CD4-positive, alpha-beta T cell treated with Interleukin-15 for 4 hours (primary cell): ENCODE data around the gene ST6GAL1.
"Not testable (repeated sequence)": the region's sequence is repeated elsewhere in the genome, so short reads cannot be mapped to it uniquely, and the experiment has no call there.

ENCODE experiments used
- DNase-seq: peaks from one replicate; pipeline ENCODE4 v3.0.0-alpha.2; 2020; ENCODE audit warnings: low spot score

ST6GAL1 gene, protein sequence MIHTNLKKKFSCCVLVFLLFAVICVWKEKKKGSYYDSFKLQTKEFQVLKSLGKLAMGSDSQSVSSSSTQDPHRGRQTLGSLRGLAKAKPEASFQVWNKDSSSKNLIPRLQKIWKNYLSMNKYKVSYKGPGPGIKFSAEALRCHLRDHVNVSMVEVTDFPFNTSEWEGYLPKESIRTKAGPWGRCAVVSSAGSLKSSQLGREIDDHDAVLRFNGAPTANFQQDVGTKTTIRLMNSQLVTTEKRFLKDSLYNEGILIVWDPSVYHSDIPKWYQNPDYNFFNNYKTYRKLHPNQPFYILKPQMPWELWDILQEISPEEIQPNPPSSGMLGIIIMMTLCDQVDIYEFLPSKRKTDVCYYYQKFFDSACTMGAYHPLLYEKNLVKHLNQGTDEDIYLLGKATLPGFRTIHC

DNA sequence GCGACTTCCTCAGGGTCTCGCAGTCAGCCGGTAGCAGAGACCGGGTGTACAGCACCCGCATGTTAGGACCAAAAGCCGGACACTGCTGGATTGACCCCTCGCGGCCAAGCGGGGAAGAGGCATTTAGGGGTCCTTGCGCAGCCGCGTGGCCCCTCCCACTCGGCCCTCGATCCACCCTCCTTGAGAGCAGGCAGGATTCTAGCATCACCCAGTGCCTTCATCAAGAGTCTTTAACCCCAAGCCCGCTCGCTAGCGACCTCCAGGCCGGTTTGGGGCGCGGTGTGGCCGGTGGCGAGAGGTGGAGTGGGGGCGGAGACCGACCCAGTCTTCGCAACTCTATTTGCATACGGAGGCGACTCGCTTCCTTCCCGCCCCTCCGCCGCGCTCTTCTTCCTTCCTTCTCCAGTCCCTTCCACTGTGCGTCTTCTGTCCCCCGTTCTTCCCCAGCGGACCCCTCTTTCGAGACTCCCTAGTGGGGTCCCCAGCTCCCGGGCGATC is at the start of gene ST6GAL1:
TSS of gene ST6GAL1 (plus strand) at position 384 of the 498 bp plus-strand sequence. CDS start 112,178 bp downstream, outside the sequence.
- DNase-seq: peak; percentile 65

DNA sequence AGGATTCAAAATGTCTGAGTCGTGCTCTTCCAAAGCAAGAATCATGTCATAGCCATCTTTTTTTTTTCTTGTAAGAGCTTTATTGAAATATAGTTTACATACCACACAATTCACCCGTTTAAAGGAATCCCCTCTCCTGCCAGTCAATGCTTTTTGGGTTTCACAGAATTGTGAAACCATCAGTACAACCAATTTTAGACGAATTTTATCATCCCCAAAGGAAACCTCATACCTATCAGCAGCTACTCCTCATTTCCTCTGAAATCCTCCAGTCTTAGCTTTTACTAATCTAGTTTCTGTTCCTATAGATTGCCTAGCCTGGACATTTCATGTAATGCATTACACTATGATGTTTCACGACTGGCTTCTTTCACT is 48.2 kb upstream of the ST6GAL1 start:
- no peak for DNase-seq

DNA sequence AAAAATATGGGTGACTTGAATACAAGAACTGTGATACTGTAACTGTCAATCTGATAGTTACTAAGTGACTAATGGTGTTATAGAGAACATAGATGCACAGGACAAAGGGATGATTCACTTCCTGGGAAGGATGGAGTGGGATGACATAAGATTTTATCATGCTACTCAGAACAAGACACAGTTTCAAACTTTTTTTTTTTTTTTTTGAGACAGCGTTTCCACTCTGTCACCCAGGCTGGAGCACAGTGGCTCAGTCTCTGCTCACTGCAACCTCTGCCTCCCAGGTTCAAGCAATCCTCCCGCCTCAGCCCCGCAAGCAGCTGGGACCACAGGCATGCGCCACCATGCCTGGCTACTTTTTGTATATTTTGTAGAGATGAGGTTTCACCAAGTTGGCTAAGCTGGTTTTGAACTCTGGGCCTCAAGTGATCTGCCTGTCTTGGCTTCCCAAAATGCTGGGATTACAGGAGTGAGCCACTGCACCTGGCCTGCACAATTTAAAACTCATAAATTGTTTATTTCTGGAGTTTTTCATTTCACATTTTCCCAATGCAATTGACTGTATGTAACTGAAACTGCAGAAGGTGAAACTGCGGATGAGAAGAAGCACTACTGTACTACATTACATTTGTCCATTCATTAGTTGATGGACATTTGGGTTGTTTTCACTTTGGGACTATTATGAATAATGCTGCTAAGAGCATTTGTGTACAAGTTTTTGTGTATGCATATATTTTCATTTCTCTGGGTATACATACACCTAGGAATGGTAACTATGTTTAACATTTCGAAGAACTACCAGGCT is 47.2 kb upstream of the ST6GAL1 start:
- DNase-seq: peak; percentile 64

DNA sequence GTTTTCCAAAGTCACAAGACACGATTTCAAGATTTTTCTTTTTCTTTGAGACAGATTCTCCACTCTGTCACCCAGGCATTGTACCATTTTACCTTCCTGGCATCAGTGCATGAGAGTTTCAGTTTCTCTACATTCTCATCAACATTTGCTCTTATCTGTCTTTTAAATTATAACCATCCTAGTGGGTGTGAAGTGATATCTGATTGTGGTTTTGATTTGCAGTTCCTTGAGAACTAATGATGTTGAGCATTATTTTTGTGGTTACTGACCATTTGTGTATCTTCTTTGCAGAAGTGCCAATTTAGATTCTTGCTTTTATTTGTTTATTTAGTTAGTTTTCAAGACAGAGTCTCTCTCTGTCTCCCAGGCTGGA is 46.7 kb upstream of the ST6GAL1 start:
- DNase-seq: no peak

DNA sequence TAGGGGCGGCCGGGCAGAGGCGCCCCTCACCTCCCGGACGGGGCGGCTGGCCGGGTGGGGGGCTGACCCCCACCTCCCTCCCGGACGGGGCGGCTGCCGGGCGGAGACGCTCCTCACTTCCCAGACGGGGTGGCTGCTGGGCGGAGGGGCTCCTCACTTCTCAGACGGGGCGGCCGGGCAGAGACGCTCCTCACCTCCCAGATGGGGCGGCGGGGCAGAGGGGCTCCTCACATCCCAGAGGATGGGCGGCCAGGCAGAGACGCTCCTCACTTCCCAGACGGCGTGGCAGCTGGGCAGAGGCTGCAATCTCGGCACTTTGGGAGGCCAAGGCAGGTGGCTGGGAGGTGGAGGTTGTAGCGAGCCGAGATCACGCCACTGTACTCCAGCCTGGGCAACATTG is 45.5 kb upstream of the ST6GAL1 start:
- DNase-seq: not testable (repeated sequence)

DNA sequence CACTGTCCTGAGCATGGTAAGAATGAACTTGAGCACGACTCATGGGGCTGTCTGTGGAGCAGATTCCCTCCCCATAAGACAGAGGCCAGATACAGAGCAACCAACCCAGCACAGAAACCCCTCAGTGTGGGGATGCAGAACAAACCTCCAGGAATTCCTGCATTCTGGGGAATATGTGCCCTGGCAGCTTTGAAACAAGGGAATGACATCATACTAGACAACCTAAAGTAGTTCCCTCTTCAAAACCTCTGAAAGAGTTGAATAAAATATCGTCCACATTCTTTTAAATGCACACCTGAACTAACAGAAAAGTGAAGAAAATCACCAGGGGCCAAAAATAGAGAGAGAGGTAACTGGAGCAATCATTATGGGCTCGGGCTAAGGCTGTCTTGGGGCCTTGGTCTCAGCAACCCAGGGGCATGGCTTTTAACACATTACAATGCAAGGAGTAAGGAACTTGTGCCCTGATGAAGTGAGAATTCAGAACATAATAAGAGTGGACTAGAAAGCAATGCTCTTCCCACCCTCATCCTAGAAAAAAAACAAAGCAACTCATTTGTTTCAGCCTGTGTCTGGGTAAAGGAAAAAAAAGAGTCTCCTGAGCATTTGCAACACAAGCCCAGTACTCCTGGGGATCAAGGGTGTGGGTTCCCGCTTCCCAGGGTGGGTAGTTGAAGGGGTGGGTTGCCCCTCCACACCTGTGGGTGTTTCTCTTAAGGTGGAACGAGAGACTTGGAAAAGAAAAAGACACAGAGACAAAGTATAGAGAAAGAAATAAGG is 43.9 kb upstream of the ST6GAL1 start:
- DNase-seq: no peak

DNA sequence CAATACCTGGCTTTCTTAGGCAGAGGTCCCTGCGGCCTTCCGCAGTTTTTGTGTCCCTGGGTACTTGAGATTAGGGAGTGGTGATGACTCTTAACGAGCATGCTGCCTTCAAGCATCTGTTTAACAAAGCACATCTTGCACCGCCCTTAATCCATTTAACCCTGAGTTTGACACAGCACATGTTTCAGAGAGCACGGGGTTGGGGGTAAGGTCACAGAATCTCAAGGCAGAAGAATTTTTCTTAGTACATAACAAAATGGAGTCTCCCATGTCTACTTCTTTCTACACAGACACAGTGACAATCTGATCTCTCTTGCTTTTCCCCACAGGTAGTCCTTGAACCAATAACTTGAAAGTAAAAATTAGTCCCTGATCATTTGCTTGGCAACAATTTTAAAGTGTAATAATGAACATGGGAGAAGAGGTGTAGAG is 42.8 kb upstream of the ST6GAL1 start:
- DNase-seq: not testable (repeated sequence)

DNA sequence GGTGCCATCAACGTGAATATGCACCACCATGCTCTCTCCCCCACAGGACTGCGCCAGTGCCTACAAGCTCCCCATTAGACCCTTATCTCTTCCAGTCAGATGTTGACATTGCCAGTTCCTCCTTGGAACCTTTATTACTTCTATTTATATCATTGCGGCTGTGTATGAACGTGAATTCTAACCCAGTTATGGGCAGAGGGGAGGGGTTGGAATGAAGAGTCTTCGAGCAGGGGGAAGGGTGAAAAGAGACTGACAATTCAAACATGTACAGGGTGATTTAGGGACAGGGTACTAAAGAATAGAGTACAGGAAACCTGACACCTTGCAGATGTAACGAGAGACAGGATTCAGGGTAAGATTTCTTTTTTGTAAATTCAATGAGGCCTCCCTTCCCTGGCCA is 41.8 kb upstream of the ST6GAL1 start:
- DNase-seq: no peak

DNA sequence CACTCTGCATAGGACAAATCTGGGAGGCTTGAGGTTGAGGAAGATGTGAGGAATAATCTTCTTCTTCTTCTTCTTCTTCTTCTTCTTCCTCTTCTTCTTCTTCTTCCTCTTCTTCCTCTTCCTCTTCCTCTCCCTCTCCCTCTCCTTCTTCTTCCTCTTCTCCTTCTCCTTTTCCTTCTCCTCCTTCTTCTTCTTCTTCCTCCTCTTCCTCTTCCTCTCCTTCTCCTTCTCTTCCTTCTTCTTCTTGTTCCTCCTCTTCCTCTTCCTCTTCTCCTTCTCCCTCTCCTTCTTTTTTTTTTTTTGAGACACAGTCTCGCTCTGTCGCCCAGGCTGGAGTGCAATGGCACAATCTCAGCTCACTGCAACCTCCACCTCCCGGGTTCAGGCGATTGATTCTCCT is 40.6 kb upstream of the ST6GAL1 start:
- DNase-seq: not testable (repeated sequence)

DNA sequence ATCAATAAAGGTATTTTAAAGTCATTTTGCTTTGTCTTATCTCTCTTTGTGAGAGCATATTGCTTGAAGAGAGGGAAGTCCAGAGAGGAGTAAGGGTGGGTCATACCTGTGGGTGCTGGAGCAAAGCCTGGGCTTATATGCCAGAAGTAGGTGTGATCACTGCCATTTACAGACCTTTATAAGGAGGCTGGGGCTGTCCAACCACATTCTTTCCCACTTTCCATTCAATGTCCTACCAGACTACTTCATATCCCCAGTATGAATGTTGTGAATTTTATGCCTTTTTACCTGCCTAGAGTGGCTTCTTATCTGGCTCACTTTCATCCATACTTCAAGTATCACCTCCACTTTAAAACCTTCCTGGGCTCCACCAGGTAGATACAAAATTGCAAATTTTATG is 39.4 kb upstream of the ST6GAL1 start:
- no peak for DNase-seq

DNA sequence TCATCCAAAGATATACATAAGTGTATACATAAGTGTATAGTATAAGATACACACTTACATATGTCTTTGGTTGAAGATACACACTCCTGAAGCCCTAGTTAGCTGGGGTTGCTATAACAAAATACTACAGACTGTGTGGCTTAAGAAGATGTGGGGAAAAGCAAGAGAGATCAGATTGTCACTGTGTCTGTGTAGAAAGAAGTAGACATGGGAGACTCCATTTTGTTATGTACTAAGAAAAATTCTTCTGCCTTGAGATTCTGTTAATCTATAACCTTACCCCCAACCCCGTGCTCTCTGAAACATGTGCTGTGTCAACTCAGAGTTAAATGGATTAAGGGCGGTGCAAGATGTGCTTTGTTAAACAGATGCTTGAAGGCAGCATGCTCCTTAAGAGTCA is 37.3 kb upstream of the ST6GAL1 start:
- not testable (repeated sequence) for DNase-seq

DNA sequence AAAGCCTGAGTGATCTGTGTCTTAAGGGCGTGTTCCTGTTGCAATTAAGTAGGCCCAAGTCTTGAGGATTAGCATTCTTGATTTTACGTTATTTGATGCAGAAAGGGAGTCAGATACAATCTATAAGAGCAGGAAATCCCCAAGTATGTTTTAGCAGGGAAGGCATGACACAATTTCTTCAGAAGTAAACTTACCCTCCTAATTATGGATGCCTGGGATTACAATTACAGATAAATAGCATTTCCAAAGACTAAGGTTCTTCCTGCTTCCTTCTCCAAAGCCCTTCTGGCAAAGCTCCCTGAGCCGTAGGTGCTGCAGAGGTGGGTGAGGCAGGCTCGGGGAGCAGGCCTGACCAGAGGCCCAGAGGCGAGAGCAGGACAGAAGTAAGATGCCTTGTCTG is 34.9 kb upstream of the ST6GAL1 start:
- no peak for DNase-seq

DNA sequence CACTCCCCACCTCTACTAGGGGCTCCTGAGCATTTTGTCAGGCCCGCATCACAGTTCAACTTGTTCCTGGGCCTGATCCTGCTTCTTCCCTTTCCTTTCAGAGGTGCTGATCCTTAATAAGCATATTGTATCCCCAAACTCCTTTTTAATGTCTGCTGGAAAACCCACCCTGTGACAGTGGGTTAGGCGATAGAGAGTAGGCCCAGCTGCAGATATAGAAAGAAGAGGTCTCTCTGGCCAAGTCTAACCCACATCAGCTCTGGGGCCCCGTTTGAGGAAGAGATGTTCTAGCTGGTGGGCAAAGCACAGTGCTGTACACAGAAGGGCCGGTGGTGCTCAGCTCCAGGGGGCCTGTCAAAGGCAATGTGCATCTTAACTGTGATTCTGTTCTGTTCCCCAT is 34.3 kb upstream of the ST6GAL1 start:
- no peak for DNase-seq

DNA sequence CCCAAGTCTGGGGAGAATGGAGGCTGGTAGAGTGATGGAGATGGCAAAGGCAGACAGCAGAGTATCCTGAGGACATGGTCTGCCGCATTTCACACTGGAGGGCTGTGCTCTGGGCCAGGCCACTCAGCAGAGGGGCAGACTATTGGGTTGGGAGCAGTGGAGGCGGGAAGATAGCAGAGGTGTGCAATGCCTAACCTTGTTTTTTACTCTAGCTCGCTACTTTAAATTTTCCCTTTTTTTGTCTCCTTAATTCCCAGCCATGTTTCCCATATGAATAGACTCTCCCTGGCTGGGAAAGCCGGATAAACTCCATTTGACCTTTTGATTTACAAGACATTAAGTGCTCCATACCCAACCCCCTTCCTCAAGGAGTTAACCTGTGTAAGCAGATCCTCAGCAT is 33.5 kb upstream of the ST6GAL1 start:
- DNase-seq: no peak

DNA sequence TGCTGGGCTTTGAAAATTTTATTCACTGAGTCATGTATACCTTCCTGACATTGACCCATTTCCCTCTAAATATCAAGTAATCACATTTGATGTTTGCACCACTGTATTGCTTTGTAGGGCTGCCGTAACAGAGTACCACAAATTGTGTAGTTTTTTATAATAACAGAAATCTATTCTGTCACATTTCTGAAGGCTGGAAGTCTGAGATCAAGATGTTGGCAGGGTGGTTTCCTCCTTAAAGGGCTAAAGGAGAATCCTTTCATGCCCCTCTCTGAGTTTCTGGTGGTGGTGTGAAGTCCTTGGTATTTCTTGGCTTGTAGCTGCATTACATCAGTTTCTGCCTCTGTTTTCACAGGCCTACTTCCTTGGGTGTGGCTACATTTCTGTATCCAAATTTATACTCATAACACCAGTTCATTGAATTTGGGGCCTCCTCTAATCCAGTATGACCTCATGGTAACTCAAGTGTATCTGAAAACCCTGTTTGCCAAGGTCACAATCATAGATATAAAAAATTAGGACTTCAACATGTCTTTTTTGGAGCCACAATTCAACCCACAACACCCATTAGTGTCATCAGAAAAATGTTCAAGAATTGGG is 29.1 kb upstream of the ST6GAL1 start:
- DNase-seq: peak; percentile 37

DNA sequence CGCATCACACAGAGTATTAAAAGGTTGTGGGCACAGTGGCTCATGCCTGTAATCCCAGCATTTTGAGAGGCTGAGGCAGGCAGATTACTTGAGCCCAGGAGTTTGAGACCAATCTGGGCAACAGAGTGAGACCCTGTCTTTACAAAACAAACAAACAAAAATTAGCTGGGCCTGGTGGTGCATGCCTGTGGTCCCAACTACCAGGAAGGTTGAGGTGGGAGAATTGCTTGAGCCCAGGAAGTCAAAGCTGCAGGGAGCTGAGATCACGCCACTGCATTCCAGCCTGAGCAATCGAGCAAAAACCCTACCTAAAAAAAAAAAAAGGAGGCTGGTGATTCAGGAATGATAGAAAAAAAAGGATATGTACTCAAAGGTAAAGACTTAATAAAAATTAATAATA is 28.2 kb upstream of the ST6GAL1 start:
- DNase-seq: no peak

DNA sequence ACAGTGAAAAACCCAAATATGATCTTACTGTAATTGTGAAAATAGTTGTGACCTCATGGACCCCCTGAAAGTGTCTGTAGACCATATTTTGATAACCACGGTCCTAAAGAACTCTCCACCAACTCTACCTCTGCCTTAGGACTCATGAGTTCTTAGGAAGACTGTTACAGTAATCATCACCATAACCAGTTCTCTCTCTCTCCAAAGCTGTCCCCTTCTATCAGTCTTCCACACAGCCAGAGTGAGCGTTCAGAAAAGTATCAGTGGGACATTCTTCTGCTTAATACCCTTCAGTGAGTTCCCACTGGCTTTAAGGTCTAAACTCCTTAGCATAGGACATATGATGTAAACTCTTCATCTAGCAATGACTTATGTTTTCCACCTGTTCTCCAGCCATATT is 27.6 kb upstream of the ST6GAL1 start:
- no peak for DNase-seq

DNA sequence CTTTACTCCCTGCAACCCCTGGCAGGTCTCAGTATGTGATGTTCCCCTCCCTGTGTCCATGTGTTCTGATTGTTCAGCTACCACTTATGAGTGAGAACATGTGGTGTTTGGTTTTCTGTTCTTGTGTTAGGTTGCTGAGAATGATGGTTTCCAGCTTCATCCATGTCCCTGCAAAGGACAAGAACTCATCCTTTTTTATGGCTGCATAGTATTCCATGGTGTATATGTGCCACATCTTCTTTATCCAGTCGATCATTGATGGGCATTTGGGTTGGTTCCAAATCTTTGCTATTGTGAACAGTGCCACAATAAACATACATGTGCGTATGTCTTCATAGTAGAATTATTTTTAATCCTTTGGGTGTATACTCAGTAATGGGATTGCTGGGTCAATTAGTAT is 26.6 kb upstream of the ST6GAL1 start:
- not testable (repeated sequence) for DNase-seq

DNA sequence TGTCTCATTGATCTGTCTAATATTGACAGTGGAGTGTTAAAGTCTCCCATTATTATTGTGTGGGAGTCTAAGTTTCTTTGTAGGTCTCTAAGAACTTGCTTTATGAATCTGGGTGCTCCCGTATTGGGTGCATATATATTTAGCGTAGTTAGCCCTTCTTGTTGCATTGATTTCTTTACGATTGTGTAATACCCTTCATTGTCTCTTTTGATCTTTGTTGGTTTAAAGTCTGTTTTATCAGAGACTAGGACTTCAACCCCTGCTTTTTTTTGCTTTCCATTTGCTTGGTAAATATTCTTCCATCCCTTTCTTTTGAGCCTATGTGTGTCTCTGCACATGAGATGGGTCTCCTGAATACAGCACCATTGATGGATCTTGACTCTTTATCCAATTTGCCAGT is 23.3 kb upstream of the ST6GAL1 start:
- not testable (repeated sequence) for DNase-seq

DNA sequence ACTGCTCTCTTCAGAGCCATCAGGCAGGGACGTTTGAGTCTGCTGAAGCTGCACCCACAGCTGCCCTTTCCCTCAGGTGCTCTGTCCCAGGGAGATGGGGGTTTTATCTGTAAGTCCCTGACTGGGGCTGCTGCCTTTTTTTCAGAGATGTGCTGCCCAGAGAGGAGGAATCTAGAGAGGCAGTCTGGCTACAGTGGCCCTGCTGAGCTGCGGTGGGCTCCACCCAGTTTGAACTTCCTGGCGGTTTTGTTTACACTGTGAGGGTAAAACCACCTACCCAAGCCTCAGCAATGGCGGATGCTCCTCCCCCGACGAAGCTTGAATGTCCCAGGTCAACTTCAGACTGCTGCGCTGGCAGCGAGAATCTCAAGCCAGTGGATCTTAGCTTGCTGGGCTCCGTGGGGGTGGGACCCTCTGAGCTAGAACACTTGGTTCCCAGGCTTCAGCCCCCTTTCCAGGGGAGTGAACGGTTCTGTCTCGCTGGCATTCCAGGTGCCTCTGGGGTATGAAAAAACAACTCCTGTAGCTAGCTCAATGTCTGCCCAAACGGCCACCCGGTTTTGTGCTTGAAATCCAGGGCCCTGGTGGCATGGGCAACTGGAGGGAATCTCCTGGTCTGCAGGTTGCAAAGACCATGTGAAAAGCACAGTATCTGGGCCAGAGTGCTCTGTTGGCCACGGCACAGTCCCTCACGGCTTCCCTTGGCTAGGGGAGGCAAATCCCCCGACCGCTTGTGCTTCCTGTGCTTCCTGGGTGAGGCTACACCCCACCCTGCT is 21.1 kb upstream of the ST6GAL1 start:
- peak; percentile 83 for DNase-seq
